WTC11 (cell line): ENCODE results near the gene ALAD. TPM values are rescaled to one million over a fixed set of nuclear protein-coding genes. Genes with fewer than 3 reads are reported as not detected.
A peak's percentile ranks its signal among the peaks of the same experiment; 100 is the strongest.

Source experiments
- ATF1 ChIP-seq: sonication (generic); formaldehyde crosslinking; IDR thresholded peaks from 2 replicates; pipeline ENCODE4 v1.8.1; 2023; ENCODE audit warnings: mild to moderate bottlenecking, moderate library complexity, missing genetic modification reagents
- HMGA2 ChIP-seq: fragments of 250-450 bp; sonication (Bioruptor Pico); IDR thresholded peaks from 2 replicates; pipeline ENCODE4 v1.4.0; 2021; ENCODE audit warnings: mild to moderate bottlenecking, moderate library complexity
- NR3C1 ChIP-seq: sonication (generic); formaldehyde crosslinking; conservative IDR thresholded peaks from 2 replicates; pipeline ENCODE4 v1.8.1; 2023; ENCODE audit warnings: low read depth, mild to moderate bottlenecking, missing genetic modification reagents
- PRDM15 ChIP-seq: sonication (generic); formaldehyde crosslinking; IDR thresholded peaks from 2 replicates; pipeline ENCODE4 v1.8.0; 2022; ENCODE audit warnings: missing genetic modification reagents
- PRRX2 ChIP-seq: fragments of 250-450 bp; sonication (Bioruptor Pico); IDR thresholded peaks from 2 replicates; pipeline ENCODE4 v1.8.0; 2021; ENCODE audit warnings: mild to moderate bottlenecking
- RELA ChIP-seq: sonication (generic); formaldehyde crosslinking; IDR thresholded peaks from 2 replicates; pipeline ENCODE4 v1.8.1; 2022; ENCODE audit warnings: missing genetic modification reagents, mild to moderate bottlenecking, borderline replicate concordance
- SMAD3 ChIP-seq: sonication (generic); formaldehyde crosslinking; IDR thresholded peaks from 2 replicates; pipeline ENCODE4 v1.8.0; 2022; ENCODE audit warnings: missing genetic modification reagents, mild to moderate bottlenecking, borderline replicate concordance
- SOX15 ChIP-seq: fragments of 250-450 bp; sonication (Bioruptor Pico); IDR thresholded peaks from 2 replicates; pipeline ENCODE4 v1.9.0; 2021; ENCODE audit warnings: mild to moderate bottlenecking
- SP1 ChIP-seq: sonication (generic); formaldehyde crosslinking; conservative IDR thresholded peaks from 2 replicates; pipeline ENCODE4 v1.8.1; 2022; ENCODE audit warnings: missing genetic modification reagents
- TEAD4 ChIP-seq: sonication (generic); formaldehyde crosslinking; IDR thresholded peaks from 2 replicates; pipeline ENCODE4 v1.8.0; 2022; ENCODE audit warnings: mild to moderate bottlenecking, missing genetic modification reagents
- USF2 ChIP-seq: sonication (generic); formaldehyde crosslinking; IDR thresholded peaks from 2 replicates; pipeline ENCODE4 v1.8.1; 2023; ENCODE audit warnings: mild to moderate bottlenecking, missing genetic modification reagents, moderate library complexity
- ZBTB21 ChIP-seq: sonication (generic); formaldehyde crosslinking; IDR thresholded peaks from 2 replicates; pipeline ENCODE4 v1.8.1; 2023; ENCODE audit warnings: mild to moderate bottlenecking, missing genetic modification reagents, borderline replicate concordance
- ZNF219 ChIP-seq: sonication (generic); formaldehyde crosslinking; IDR thresholded peaks from 2 replicates; pipeline ENCODE4 v1.8.0; 2023; ENCODE audit warnings: missing genetic modification reagents, mild to moderate bottlenecking, borderline replicate concordance
- ZNF281 ChIP-seq: sonication (generic); formaldehyde crosslinking; IDR thresholded peaks from 2 replicates; pipeline ENCODE4 v1.8.0; 2023; ENCODE audit warnings: mild to moderate bottlenecking, missing genetic modification reagents
- ZNF416 ChIP-seq: fragments of 250-450 bp; sonication (Bioruptor Pico); IDR thresholded peaks from 2 replicates; pipeline ENCODE4 v1.9.0; 2021; ENCODE audit warnings: mild to moderate bottlenecking, inconsistent platforms
- ZNF423 ChIP-seq: fragments of 250-450 bp; sonication (Bioruptor Pico); IDR thresholded peaks from 2 replicates; pipeline ENCODE4 v2.1.2; 2022; ENCODE audit warnings: mild to moderate bottlenecking, moderate library complexity
- total RNA-seq: library from RNA; stranded (reverse); gene quantifications from 3 replicates; pipeline ENCODE4 v1.2.3, GENCODE V29; 2021
- TF ChIP-seq, protein P1 (sequence below): sonication (generic); formaldehyde crosslinking; IDR thresholded peaks from 2 replicates; pipeline ENCODE4 v1.8.1; 2023; ENCODE audit warnings: mild to moderate bottlenecking, moderate library complexity, missing genetic modification reagents
- TF ChIP-seq, protein P2 (sequence below): sonication (generic); formaldehyde crosslinking; IDR thresholded peaks from 2 replicates; pipeline ENCODE4 v1.8.1; 2022; ENCODE audit warnings: mild to moderate bottlenecking, moderate library complexity, missing genetic modification reagents
- TF ChIP-seq, protein P3 (sequence below): fragments of 250-450 bp; sonication (Bioruptor Pico); IDR thresholded peaks from 2 replicates; pipeline ENCODE4 v1.9.0; 2021; ENCODE audit warnings: mild to moderate bottlenecking
- TF ChIP-seq, protein P4 (sequence below): fragments of 250-450 bp; sonication (Bioruptor Pico); IDR thresholded peaks from 2 replicates; pipeline ENCODE4 v2.1.2; 2022; ENCODE audit warnings: mild to moderate bottlenecking, moderate library complexity
- TF ChIP-seq, protein P5 (sequence below): fragments of 250-450 bp; sonication (Bioruptor Pico); IDR thresholded peaks from 2 replicates; pipeline ENCODE4 v1.9.0; 2021; ENCODE audit warnings: moderate library complexity, mild to moderate bottlenecking, inconsistent platforms, borderline replicate concordance

ALAD gene
- total RNA-seq, 1 experiment from 2014 or later: 15.9 TPM

DNA sequence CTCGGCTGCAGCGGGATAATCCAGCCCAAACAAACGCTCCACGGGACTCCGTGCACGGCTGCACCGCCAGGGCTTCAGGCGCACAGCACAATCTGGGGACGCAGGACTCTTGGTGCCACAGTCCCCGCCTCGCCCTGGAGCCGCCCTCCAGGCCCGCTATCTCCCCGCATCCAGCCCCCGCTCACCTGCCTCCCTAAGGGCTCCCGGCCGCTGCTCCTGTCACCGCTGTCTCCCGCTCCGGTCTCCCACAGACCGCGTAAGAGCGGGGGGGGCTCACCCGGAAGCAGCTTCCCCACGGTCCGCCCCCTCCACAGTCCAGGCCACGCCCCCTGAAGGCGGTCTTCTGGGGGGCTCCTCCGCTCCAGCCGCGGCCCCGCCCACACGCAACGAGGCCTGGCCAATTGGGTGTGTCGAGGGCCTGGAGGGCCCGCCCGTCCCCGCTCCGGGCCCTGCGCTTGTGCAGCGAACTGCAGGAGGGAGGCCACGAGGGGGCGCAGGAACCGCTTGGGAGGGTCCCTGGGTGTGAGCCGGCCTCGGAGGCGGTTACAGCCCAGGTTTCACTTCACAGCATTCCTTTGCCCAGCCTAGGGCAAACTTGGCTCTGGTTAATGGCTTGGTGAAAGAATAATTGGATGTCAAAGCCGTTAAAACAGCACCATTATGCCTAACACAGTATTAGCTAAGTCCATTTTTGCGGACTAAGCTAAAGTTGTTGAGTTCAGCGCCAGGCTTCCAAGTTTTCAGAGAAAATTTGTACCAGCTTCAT is at the start of gene ALAD (continued):
- TF ChIP-seq, protein P1, sequence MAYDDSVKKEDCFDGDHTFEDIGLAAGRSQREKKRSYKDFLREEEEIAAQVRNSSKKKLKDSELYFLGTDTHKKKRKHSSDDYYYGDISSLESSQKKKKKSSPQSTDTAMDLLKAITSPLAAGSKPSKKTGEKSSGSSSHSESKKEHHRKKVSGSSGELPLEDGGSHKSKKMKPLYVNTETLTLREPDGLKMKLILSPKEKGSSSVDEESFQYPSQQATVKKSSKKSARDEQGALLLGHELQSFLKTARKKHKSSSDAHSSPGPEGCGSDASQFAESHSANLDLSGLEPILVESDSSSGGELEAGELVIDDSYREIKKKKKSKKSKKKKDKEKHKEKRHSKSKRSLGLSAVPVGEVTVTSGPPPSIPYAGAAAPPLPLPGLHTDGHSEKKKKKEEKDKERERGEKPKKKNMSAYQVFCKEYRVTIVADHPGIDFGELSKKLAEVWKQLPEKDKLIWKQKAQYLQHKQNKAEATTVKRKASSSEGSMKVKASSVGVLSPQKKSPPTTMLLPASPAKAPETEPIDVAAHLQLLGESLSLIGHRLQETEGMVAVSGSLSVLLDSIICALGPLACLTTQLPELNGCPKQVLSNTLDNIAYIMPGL (CRISPR knock-in tag): peak; percentile 88
- TF ChIP-seq ZNF281 (CRISPR knock-in tag) (no peak), PRRX2 (CRISPR knock-in tag) (no peak), RELA (no peak), SMAD3 (CRISPR knock-in tag) (no peak), SP1 (CRISPR knock-in tag) (peak; percentile 99), TEAD4 (CRISPR knock-in tag) (no peak), ZNF416 (CRISPR knock-in tag) (no peak), NR3C1 (no peak), ZNF423 (CRISPR knock-in tag) (0 out of 2 replicates have a peak, but pooled peaks have one; percentile 15), PRDM15 (CRISPR knock-in tag) (no peak), ZNF219 (no peak), ATF1 (CRISPR knock-in tag) (no peak), ZBTB21 (CRISPR knock-in tag) (peak; percentile 53; the same call in 1 of the 2 replicates), SOX15 (CRISPR knock-in tag) (no peak), HMGA2 (no peak), USF2 (CRISPR knock-in tag) (peak; percentile 36; the same call in 1 of the 2 replicates)
- TF ChIP-seq, protein P2, sequence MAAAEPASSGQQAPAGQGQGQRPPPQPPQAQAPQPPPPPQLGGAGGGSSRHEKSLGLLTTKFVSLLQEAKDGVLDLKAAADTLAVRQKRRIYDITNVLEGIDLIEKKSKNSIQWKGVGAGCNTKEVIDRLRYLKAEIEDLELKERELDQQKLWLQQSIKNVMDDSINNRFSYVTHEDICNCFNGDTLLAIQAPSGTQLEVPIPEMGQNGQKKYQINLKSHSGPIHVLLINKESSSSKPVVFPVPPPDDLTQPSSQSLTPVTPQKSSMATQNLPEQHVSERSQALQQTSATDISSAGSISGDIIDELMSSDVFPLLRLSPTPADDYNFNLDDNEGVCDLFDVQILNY (CRISPR knock-in tag): 0 out of 2 replicates have a peak, but pooled peaks have one; percentile 52
- TF ChIP-seq, protein P3, sequence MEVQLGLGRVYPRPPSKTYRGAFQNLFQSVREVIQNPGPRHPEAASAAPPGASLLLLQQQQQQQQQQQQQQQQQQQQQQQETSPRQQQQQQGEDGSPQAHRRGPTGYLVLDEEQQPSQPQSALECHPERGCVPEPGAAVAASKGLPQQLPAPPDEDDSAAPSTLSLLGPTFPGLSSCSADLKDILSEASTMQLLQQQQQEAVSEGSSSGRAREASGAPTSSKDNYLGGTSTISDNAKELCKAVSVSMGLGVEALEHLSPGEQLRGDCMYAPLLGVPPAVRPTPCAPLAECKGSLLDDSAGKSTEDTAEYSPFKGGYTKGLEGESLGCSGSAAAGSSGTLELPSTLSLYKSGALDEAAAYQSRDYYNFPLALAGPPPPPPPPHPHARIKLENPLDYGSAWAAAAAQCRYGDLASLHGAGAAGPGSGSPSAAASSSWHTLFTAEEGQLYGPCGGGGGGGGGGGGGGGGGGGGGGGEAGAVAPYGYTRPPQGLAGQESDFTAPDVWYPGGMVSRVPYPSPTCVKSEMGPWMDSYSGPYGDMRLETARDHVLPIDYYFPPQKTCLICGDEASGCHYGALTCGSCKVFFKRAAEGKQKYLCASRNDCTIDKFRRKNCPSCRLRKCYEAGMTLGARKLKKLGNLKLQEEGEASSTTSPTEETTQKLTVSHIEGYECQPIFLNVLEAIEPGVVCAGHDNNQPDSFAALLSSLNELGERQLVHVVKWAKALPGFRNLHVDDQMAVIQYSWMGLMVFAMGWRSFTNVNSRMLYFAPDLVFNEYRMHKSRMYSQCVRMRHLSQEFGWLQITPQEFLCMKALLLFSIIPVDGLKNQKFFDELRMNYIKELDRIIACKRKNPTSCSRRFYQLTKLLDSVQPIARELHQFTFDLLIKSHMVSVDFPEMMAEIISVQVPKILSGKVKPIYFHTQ: no peak
- TF ChIP-seq, protein P4, sequence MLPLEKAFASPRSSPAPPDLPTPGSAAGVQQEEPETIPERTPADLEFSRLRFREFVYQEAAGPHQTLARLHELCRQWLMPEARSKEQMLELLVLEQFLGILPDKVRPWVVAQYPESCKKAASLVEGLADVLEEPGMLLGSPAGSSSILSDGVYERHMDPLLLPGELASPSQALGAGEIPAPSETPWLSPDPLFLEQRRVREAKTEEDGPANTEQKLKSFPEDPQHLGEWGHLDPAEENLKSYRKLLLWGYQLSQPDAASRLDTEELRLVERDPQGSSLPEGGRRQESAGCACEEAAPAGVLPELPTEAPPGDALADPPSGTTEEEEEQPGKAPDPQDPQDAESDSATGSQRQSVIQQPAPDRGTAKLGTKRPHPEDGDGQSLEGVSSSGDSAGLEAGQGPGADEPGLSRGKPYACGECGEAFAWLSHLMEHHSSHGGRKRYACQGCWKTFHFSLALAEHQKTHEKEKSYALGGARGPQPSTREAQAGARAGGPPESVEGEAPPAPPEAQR (CRISPR knock-in tag): no peak
- TF ChIP-seq, protein P5, sequence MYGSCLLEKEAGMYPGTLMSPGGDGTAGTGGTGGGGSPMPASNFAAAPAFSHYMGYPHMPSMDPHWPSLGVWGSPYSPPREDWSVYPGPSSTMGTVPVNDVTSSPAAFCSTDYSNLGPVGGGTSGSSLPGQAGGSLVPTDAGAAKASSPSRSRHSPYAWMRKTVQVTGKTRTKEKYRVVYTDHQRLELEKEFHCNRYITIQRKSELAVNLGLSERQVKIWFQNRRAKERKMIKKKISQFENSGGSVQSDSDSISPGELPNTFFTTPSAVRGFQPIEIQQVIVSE (CRISPR knock-in tag): no peak
